HCT116 (cell line): Measurements from ENCODE around the gene SLC3A2. TPM values are rescaled to one million over a fixed set of nuclear protein-coding genes. Genes with fewer than 3 reads are reported as not detected.

Source experiments
- ATAC-seq: fragments of 200-7000 bp; cut with Tn5 transposase; 2 replicates; pipeline ENCODE4 v1.9.1; 2020; ENCODE audit warnings: mild to moderate bottlenecking, moderate library complexity
- BruUV-seq: library from RNA; stranded (reverse); fragments of 400-500 nt; replicated peaks from 2 replicates; lab custom pipeline; 2021; lab: Mats Ljungman, UMichigan
- CTCF ChIA-PET: fragments of 300-600 bp; sonication (Branson Sonifier 250); formaldehyde crosslinking; loops from one replicate; lab custom pipeline; 2021; ENCODE audit warnings: antibody characterized with exemption; lab: Charles Lee
- POLR2A ChIA-PET: fragments of 300-600, 350-600 bp; sonication (Branson Sonifier 250); formaldehyde crosslinking; loops from one replicate; lab custom pipeline; 2021; ENCODE audit warnings: antibody characterized with exemption; lab: Charles Lee
- RAD21 ChIA-PET, 2 experiments: fragments of 300-600 bp; sonication (Branson Sonifier 250); formaldehyde crosslinking; loops; one replicate each; lab custom pipeline; 2023; ENCODE audit warnings: low total read pairs in 2 of 2; ENCODE audit not compliant: uncharacterized antibody in 2 of 2, unreplicated experiment in 2 of 2, low non-redundant PET in 1 of 2; lab: Charles Lee
- DNase-seq: peaks from one replicate; pipeline ENCODE4 v3.0.0-alpha.2; 2010; ENCODE audit warnings: low read depth, low spot score
- H2AFZ ChIP-seq: fragments of 200-600 bp; shearing (Covaris generic), sonication (generic); 2 replicates; pipeline ENCODE4 v1.6.1; 2017; ENCODE audit warnings: low read depth, mixed run types, mixed read lengths, antibody characterized with exemption, low read length; ENCODE audit not compliant: poor library complexity, severe bottlenecking
- H3K27ac ChIP-seq: 2 replicates; pipeline ENCODE4 v1.5.1; 2012; ENCODE audit warnings: low read depth, low read length
- H3K27me3 ChIP-seq: fragments of 200-600 bp; sonication (generic); 2 replicates; pipeline ENCODE4 v1.6.1; 2016; ENCODE audit warnings: mixed run types, low read length, mixed read lengths; ENCODE audit not compliant: insufficient read depth
- H3K36me3 ChIP-seq, 2 experiments: fragments of 200-500 bp in 1 of 2; fragments of 200-600 bp in 1 of 2; sonication (Bioruptor generic) in 1 of 2; sonication (generic) in 1 of 2; 2 replicates each; pipeline versions ENCODE4 v1.5.1 to v1.6.1; 2014 to 2016; ENCODE audit warnings: low read length in 2 of 2, inconsistent platforms in 1 of 2, mixed read lengths in 1 of 2, mixed run types in 1 of 2; ENCODE audit not compliant: insufficient read depth in 2 of 2, control insufficient read depth in 1 of 2
- H3K4me1 ChIP-seq, 2 experiments: fragments of 200-600 bp in 1 of 2; sonication (generic) in 1 of 2; 2 replicates each; pipeline versions ENCODE4 v1.5.1 to v1.6.1; 2012 to 2017; ENCODE audit warnings: low read length in 2 of 2, inconsistent platforms in 1 of 2, mild to moderate bottlenecking in 1 of 2, mixed read lengths in 1 of 2, mixed run types in 1 of 2, moderate library complexity in 1 of 2; ENCODE audit not compliant: insufficient read depth in 2 of 2, control insufficient read depth in 1 of 2
- H3K4me2 ChIP-seq: fragments of 200-600 bp; sonication (generic); 2 replicates; pipeline ENCODE4 v1.6.1; 2017; ENCODE audit warnings: mixed run types, low read length, mixed read lengths
- H3K4me3 ChIP-seq, 2 experiments: fragments of 200-600 bp in 1 of 2; sonication (generic) in 1 of 2; replicated peaks in 1 of 2; 2 replicates each; pipeline ENCODE4 v1.5.1; 2011 to 2016; ENCODE audit warnings: low read length in 2 of 2, control low read depth in 1 of 2, low read depth in 1 of 2, mild to moderate bottlenecking in 1 of 2, mixed read lengths in 1 of 2, mixed run types in 1 of 2
- H3K79me2 ChIP-seq: fragments of 200-600 bp; sonication (generic); 2 replicates; pipeline ENCODE4 v1.6.1; 2017; ENCODE audit warnings: mild to moderate bottlenecking, mixed run types, low read length, moderate library complexity, mixed read lengths; ENCODE audit not compliant: insufficient read depth
- H3K9ac ChIP-seq: fragments of 200-600 bp; sonication (generic); 2 replicates; pipeline ENCODE4 v1.6.1; 2016; ENCODE audit warnings: low read length, mixed read lengths
- H3K9me2 ChIP-seq: fragments of 200-600 bp; sonication (generic), shearing (Covaris generic); 2 replicates; pipeline ENCODE4 v1.6.1; 2017; ENCODE audit warnings: mixed run types, mild to moderate bottlenecking, moderate library complexity; ENCODE audit not compliant: insufficient read depth
- H3K9me3 ChIP-seq, 2 experiments: fragments of 200-500 bp in 1 of 2; fragments of 200-600 bp in 1 of 2; sonication (Bioruptor generic) in 1 of 2; sonication (generic) in 1 of 2; 2 replicates each; pipeline ENCODE4 v1.6.1; 2014 to 2017; ENCODE audit warnings: low read length in 2 of 2, mixed read lengths in 2 of 2, inconsistent platforms in 1 of 2, low read depth in 1 of 2, mild to moderate bottlenecking in 1 of 2, mixed run types in 1 of 2, moderate library complexity in 1 of 2; ENCODE audit not compliant: control insufficient read depth in 1 of 2, insufficient read depth in 1 of 2
- H4K20me1 ChIP-seq: fragments of 200-600 bp; sonication (generic), shearing (Covaris generic); 2 replicates; pipeline ENCODE4 v1.6.1; 2017; ENCODE audit warnings: mixed run types, mild to moderate bottlenecking, moderate library complexity; ENCODE audit not compliant: insufficient read depth
- CBX3 ChIP-seq: IDR thresholded peaks from 2 replicates; pipeline ENCODE4 v1.6.1; 2012; ENCODE audit warnings: low read depth
- CEBPB ChIP-seq: IDR thresholded peaks from 2 replicates; pipeline ENCODE4 v1.6.1; 2012; ENCODE audit warnings: low read depth
- EGR1 ChIP-seq: IDR thresholded peaks from 2 replicates; pipeline ENCODE4 v1.6.1; 2012; ENCODE audit warnings: low read depth
- EZH2 ChIP-seq: fragments of 200-600 bp; sonication (generic); IDR thresholded peaks from 2 replicates; pipeline ENCODE4 v1.6.1; 2017; ENCODE audit warnings: antibody characterized with exemption, mixed run types
- EZH2phosphoT487 ChIP-seq: fragments of 200-600 bp; IDR thresholded peaks from 2 replicates; pipeline ENCODE4 v1.6.1; 2018; ENCODE audit warnings: antibody characterized with exemption, borderline replicate concordance
- JUND ChIP-seq: IDR thresholded peaks from 2 replicates; pipeline ENCODE4 v1.6.1; 2012
- POLR2A ChIP-seq: IDR thresholded peaks from 2 replicates; pipeline ENCODE4 v1.7.0; 2011; ENCODE audit warnings: borderline replicate concordance; ENCODE audit not compliant: insufficient read depth, insufficient read length; ENCODE audit errors: extremely low read depth
- RAD21 ChIP-seq: IDR thresholded peaks from 2 replicates; pipeline ENCODE4 v1.6.1; 2012; ENCODE audit warnings: low read depth, mild to moderate bottlenecking
- SP1 ChIP-seq: IDR thresholded peaks from 2 replicates; pipeline ENCODE4 v1.6.1; 2012; ENCODE audit warnings: low read depth
- SRF ChIP-seq: IDR thresholded peaks from 2 replicates; pipeline ENCODE4 v1.6.1; 2012; ENCODE audit warnings: low read depth
- TCF7L2 ChIP-seq: IDR thresholded peaks from 2 replicates; pipeline ENCODE4 v1.7.0; 2011; ENCODE audit warnings: borderline replicate concordance, inconsistent platforms; ENCODE audit not compliant: insufficient read depth, insufficient read length; ENCODE audit errors: extremely low read depth
- YY1 ChIP-seq: IDR thresholded peaks from 2 replicates; pipeline ENCODE4 v1.6.1; 2011; ENCODE audit warnings: low read length, low read depth, moderate library complexity, mild to moderate bottlenecking; ENCODE audit not compliant: insufficient replicate concordance; ENCODE audit errors: extremely low read depth
- ZFX ChIP-seq: fragments of 450-650 bp; IDR thresholded peaks from 2 replicates; pipeline ENCODE4 v1.6.1; 2017
- ZNF274 ChIP-seq: fragments of 200-500 bp; sonication (Bioruptor generic); IDR thresholded peaks from 2 replicates; pipeline ENCODE4 v1.6.1; 2014; ENCODE audit warnings: mild to moderate bottlenecking, low read depth, low read length, inconsistent platforms
- intact Hi-C: fragments of 100-400 bp; cut with micrococcal nuclease; formaldehyde crosslinking; loops from 2 replicates; pipeline ENCODE4 v1.10.0; 2022
- total RNA-seq: library from RNA; stranded (reverse); gene quantifications from one replicate; pipeline ENCODE4 v1.2.1, GENCODE V29; 2021; ENCODE audit not compliant: unreplicated experiment
- TF ChIP-seq, protein P1 (sequence below): IDR thresholded peaks from 2 replicates; pipeline ENCODE4 v1.6.1; 2011; ENCODE audit warnings: mild to moderate bottlenecking, low read length, moderate library complexity; ENCODE audit not compliant: insufficient replicate concordance; ENCODE audit errors: extremely low read depth
- TF ChIP-seq, protein P2 (sequence below): IDR thresholded peaks from 2 replicates; pipeline ENCODE4 v1.6.1; 2012; ENCODE audit warnings: low read depth
- TF ChIP-seq, protein P3 (sequence below), 3 experiments: fragments of 200-600 bp in 1 of 3; sonication (generic) in 1 of 3; IDR thresholded peaks in 2 of 3; conservative IDR thresholded peaks in 1 of 3; 2 replicates each; pipeline ENCODE4 v1.5.1; 2012 to 2017; ENCODE audit warnings: low read depth in 2 of 3, low read length in 2 of 3, antibody characterized with exemption in 1 of 3, borderline replicate concordance in 1 of 3, control low read depth in 1 of 3, mild to moderate bottlenecking in 1 of 3, mixed read lengths in 1 of 3, mixed run types in 1 of 3, moderate library complexity in 1 of 3; ENCODE audit not compliant: insufficient read depth in 1 of 3
- TF ChIP-seq, protein P4 (sequence below): IDR thresholded peaks from 2 replicates; pipeline ENCODE4 v1.6.1; 2012

The SLC3A2 gene
- total RNA-seq, 1 experiment from 2014 or later, result 418 TPM

DNA sequence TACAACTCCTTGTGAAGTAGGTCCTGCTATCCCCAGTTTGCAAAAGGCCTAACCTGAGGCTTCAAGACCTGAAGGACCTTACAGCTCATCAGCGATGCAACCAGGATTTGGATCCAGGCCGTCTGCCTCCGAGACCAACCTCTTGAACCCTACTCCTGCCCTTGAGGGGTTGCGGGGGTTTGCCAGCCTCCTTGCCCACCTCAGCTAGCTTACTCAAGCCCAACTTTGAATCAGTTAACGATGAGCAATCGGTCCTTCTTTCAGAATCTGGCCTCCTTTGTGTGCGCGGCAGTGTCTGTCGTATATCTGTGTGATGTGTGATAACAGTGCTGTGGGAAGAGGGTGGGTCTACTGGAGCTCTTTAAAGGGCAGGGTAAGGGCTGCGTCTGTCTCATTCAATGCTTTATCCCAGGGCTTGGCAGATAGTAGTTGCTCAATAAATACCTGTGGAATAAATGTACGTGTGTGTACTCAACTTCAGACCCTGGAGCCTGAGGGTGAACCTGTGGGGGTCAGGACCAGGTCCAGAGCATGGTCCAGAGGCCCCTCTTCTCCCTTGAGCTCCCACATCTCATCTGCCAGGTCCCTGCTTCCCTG lies 37.3 kb downstream of the SLC3A2 start:
- peaks cover 7 to 17% of the 10 kb centered on the region in 2 experiments for H3K4me1 ChIP-seq
- no peak for DNase-seq

More for the DNA sequence above, 37.3 kb downstream of the SLC3A2 start:
- intact Hi-C loops, result no loop called here
- H3K9me3 ChIP-seq, result no peaks in the 10 kb centered on the region
- ATAC-seq, result no peak
- no peaks in the 10 kb centered on the region for H4K20me1 ChIP-seq
- no peaks in the 10 kb centered on the region for H3K9me2 ChIP-seq
- ChIA-PET RAD21 (no interaction called here), CTCF (interaction anchor here (0.8 to 1.2 kb wide), 2 partner anchors 11 to 12 kb away, joined by 3 to 4 read pairs; no protein-coding TSS in a partner anchor), POLR2A (no interaction called here)
- H3K4me2 ChIP-seq, result no peak overlapping the region
- H3K27me3 ChIP-seq, result no peaks in the 10 kb centered on the region; the same call in 1 of the 2 replicates
- H3K27ac ChIP-seq, result no peak overlapping the region
- H3K36me3 ChIP-seq, result no peaks in the 10 kb centered on the region
- H3K4me3 ChIP-seq, result no peak overlapping the region
- TF ChIP-seq RAD21, result no peak
- TF ChIP-seq, protein P1, sequence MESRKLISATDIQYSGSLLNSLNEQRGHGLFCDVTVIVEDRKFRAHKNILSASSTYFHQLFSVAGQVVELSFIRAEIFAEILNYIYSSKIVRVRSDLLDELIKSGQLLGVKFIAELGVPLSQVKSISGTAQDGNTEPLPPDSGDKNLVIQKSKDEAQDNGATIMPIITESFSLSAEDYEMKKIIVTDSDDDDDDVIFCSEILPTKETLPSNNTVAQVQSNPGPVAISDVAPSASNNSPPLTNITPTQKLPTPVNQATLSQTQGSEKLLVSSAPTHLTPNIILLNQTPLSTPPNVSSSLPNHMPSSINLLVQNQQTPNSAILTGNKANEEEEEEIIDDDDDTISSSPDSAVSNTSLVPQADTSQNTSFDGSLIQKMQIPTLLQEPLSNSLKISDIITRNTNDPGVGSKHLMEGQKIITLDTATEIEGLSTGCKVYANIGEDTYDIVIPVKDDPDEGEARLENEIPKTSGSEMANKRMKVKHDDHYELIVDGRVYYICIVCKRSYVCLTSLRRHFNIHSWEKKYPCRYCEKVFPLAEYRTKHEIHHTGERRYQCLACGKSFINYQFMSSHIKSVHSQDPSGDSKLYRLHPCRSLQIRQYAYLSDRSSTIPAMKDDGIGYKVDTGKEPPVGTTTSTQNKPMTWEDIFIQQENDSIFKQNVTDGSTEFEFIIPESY, result no peak
- TF ChIP-seq CBX3, result no peak
- no peak for TF ChIP-seq SRF
- TF ChIP-seq EZH2phosphoT487, result no peak
- TF ChIP-seq TCF7L2, result no peak
- TF ChIP-seq, protein P2, sequence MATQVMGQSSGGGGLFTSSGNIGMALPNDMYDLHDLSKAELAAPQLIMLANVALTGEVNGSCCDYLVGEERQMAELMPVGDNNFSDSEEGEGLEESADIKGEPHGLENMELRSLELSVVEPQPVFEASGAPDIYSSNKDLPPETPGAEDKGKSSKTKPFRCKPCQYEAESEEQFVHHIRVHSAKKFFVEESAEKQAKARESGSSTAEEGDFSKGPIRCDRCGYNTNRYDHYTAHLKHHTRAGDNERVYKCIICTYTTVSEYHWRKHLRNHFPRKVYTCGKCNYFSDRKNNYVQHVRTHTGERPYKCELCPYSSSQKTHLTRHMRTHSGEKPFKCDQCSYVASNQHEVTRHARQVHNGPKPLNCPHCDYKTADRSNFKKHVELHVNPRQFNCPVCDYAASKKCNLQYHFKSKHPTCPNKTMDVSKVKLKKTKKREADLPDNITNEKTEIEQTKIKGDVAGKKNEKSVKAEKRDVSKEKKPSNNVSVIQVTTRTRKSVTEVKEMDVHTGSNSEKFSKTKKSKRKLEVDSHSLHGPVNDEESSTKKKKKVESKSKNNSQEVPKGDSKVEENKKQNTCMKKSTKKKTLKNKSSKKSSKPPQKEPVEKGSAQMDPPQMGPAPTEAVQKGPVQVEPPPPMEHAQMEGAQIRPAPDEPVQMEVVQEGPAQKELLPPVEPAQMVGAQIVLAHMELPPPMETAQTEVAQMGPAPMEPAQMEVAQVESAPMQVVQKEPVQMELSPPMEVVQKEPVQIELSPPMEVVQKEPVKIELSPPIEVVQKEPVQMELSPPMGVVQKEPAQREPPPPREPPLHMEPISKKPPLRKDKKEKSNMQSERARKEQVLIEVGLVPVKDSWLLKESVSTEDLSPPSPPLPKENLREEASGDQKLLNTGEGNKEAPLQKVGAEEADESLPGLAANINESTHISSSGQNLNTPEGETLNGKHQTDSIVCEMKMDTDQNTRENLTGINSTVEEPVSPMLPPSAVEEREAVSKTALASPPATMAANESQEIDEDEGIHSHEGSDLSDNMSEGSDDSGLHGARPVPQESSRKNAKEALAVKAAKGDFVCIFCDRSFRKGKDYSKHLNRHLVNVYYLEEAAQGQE, result no peak
- no peak for TF ChIP-seq POLR2A
- TF ChIP-seq ZNF274, result no peak
- TF ChIP-seq, protein P3, sequence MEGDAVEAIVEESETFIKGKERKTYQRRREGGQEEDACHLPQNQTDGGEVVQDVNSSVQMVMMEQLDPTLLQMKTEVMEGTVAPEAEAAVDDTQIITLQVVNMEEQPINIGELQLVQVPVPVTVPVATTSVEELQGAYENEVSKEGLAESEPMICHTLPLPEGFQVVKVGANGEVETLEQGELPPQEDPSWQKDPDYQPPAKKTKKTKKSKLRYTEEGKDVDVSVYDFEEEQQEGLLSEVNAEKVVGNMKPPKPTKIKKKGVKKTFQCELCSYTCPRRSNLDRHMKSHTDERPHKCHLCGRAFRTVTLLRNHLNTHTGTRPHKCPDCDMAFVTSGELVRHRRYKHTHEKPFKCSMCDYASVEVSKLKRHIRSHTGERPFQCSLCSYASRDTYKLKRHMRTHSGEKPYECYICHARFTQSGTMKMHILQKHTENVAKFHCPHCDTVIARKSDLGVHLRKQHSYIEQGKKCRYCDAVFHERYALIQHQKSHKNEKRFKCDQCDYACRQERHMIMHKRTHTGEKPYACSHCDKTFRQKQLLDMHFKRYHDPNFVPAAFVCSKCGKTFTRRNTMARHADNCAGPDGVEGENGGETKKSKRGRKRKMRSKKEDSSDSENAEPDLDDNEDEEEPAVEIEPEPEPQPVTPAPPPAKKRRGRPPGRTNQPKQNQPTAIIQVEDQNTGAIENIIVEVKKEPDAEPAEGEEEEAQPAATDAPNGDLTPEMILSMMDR (IDR thresholded peaks at IDR 0.05 in 2 of 3, conservative IDR thresholded peaks at IDR 0.05 in 1 of 3; ENCODE audit: borderline replicate concordance in 1 of 3, insufficient read depth in 1 of 3, low read depth in 2 of 3, low read length in 2 of 3), result no peak
- no peak for TF ChIP-seq CEBPB
- TF ChIP-seq EGR1, result no peak
- no peak for TF ChIP-seq YY1
- TF ChIP-seq, protein P4, sequence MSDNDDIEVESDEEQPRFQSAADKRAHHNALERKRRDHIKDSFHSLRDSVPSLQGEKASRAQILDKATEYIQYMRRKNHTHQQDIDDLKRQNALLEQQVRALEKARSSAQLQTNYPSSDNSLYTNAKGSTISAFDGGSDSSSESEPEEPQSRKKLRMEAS, result no peak
- no peak for TF ChIP-seq ZFX
- TF ChIP-seq JUND, result no peak
- no peak for TF ChIP-seq SP1
- TF ChIP-seq EZH2, result no peak
- no TSS peak for BruUV-seq
- H2AFZ ChIP-seq, result no peak overlapping the region
- H3K9ac ChIP-seq, result no peak overlapping the region
- H3K79me2 ChIP-seq, result no peaks in the 10 kb centered on the region
